Jurkat, Clone E6-1 (cell line): ENCODE measurements around the gene ATP9B.

Experiments
- DNase-seq: peaks from one replicate; pipeline ENCODE4 v3.0.0-alpha.2; 2011; ENCODE audit warnings: low read depth, low spot score
- H3K4me3 ChIP-seq: 2 replicates; pipeline ENCODE4 v1.5.1; 2011; ENCODE audit warnings: mild to moderate bottlenecking, low read length, control low read depth, moderate library complexity

Gene ATP9B

GRCh38 chr18:79395761-79396404 lies 326.7 kb downstream of the ATP9B start, which contains the start of gene NFATC1:
Gene NFATC1 (plus strand): TSS chr18:79395930. CDS start chr18:79396225, 295 bp downstream.
- H3K4me3 ChIP-seq: peak within 1 kb of the TSS; percentile 50
- peak; percentile 39 for DNase-seq

GRCh38 chr18:79396431-79397246 lies 327.4 kb downstream of the ATP9B start:
- peak overlapping the region; percentile 50 for H3K4me3 ChIP-seq
- no peak for DNase-seq

- no peak for DNase-seq
- no peak overlapping the region for H3K4me3 ChIP-seq
Measured at GRCh38 chr18:79397247-79397829, 328.1 kb downstream of the ATP9B start.

- H3K4me3 ChIP-seq: no peak overlapping the region
- no peak for DNase-seq
Measured at GRCh38 chr18:79397830-79398761, 328.9 kb downstream of the ATP9B start.

GRCh38 chr18:79399275-79400081 lies 330.3 kb downstream of the ATP9B start:
- DNase-seq: no peak
- peak overlapping the region; percentile 54 for H3K4me3 ChIP-seq

GRCh38 chr18:79400091-79400590 lies 330.9 kb downstream of the ATP9B start:
- DNase-seq: no peak
- peak overlapping the region; percentile 54 for H3K4me3 ChIP-seq

GRCh38 chr18:79400591-79401381 lies 331.6 kb downstream of the ATP9B start:
- peak overlapping the region; percentile 50 for H3K4me3 ChIP-seq
- no peak for DNase-seq

- H3K4me3 ChIP-seq: no peak overlapping the region
- DNase-seq: no peak
Measured at GRCh38 chr18:79401494-79402208, 332.5 kb downstream of the ATP9B start.

- no peak overlapping the region for H3K4me3 ChIP-seq
- no peak for DNase-seq
Measured at GRCh38 chr18:79402209-79402576, 333.0 kb downstream of the ATP9B start.

- no peak for DNase-seq
- H3K4me3 ChIP-seq: no peak overlapping the region
Measured at GRCh38 chr18:79402977-79403722, 334.0 kb downstream of the ATP9B start.

- no peak overlapping the region for H3K4me3 ChIP-seq
- DNase-seq: no peak
Measured at GRCh38 chr18:79403723-79404566, 334.8 kb downstream of the ATP9B start.

- no peak overlapping the region for H3K4me3 ChIP-seq
- DNase-seq: no peak
Measured at GRCh38 chr18:79404567-79404910, 335.3 kb downstream of the ATP9B start.

GRCh38 chr18:79405019-79405780 lies 336.0 kb downstream of the ATP9B start:
- no peak for DNase-seq
- H3K4me3 ChIP-seq: no peak overlapping the region

- DNase-seq: peak; percentile 41
- H3K4me3 ChIP-seq: no peak overlapping the region
Measured at GRCh38 chr18:79405781-79406575, 336.8 kb downstream of the ATP9B start.
